IPS-NIHi7 (cell line): Measurements from ENCODE around the gene EFCAB11.
A peak's percentile ranks its signal among the peaks of the same experiment; 100 is the strongest.

Source experiments
- DNase-seq: peaks from one replicate; pipeline ENCODE4 v3.0.0; 2012; ENCODE audit warnings: mixed read lengths; ENCODE audit errors: extremely low spot score

Gene EFCAB11

DNA sequence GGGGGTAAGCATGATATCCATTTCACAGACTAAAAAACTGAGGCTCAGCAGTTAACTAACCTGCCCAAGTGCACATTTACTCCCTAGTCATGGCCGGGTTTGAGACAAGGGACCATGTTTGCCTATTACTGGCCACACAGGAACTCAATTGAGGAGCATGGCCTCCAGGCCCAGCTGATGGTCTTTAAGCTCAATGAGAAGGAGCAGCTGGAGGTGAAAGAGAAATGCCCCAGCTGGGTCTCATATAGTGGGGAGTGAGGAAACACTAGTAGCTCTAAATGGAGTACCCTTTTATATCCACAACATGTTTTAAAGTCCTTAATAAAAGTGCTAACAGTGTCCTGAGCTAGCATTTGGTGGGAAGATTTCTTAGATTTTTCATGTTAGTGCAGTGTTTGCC lies 2.8 kb upstream of the EFCAB11 start:
- no peak for DNase-seq

DNA sequence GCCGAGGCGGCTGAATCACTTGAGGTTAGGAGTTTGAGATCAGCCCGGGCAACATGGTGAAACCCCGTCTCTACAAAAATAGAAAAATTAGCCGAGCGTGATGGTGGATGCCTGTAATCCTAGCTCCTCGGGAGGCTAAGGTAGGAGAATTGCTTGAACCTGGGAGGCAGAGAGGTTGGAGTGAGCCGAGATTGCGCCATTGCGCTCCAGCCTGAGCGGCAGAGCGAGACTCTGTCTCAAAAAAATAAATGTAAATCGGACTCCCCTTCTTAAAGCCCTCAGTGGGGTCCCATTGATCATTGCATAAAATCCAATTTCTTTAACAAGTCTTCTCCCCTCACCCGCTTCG lies 2.1 kb upstream of the EFCAB11 start:
- DNase-seq: no peak

DNA sequence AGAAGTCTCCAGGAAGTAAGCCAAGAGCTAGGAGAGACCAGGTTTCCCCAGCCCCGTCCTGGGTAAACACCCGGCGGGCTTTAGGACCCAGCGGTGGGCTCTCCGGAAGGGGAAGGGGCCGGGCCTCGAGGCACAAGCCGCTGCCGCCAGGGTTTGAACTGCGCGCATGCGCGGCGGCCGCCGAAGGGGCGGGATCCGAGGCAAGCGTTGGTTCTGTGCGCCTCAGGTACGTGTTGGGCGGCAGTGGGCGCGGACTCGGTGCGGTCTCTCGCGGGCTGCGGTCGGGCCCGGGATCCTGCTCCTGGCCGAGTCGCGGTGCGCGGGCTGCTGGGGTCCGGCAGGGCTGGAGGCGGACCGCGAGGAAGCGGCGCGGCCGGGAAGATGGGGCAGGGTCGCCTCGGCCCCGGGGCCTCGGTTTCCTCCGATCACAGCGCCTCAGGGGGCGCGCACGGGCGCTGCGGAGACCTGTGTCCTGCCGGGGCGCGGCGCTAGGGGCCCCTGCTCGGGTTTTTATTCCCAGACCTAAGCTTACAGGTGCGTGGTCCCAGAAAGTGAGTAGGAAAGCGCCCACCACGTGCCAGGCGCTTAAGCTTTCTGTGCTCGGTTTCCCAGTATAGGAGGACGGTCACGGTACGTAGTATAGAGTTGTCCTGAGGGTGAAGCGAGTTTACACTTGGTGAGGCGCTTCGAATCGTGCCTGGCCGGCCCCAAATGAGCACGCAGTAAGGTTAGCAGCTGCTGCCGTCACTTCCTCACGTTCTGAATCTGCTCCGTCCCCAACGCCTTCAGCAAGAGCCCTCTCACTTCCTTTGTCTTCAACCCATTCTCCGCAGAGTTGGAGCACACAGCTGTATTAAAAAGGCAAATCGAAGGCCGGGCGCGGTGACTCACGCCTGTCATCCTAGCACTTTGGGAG lies 1.5 kb upstream of the EFCAB11 start, which contains the start of gene TDP1:
TSS of gene TDP1 (plus strand) at position 183 of the 916 bp plus-strand sequence. CDS start 7,188 bp downstream, outside the sequence.
- DNase-seq: peak; percentile 95

DNA sequence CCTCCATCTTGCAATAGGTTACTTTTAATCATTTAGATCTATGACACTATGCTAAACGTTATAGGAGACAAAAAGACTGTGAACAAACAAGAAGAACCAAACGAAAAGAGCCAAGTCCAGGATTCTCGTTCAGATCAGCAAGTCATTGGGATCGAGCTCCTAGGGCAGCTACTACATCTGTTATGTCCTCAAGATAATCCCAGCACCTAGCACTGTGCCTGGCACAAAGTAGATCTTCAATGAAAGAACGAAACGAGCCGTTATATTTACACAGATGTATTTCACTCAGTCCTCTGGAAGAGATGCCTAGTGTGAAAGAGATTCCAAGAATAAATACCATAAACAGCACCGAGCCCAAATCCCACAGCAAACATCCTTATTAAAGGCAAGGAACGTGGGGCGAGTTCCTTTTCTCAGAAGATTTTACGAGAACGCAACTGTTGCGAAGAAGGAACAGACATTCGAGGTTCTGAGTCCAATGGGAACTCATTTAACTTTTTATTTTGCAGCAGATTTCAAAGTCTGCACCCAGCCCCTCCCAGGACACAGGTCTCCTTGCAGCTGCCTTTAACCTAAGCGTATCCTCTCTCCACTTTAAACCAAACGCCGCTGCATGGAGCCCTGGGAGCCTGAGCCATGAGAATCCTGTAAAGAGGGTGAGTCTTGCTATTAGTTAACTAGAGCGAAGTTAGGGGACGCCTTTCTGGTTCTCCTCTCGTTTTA lies 653 bp upstream of the EFCAB11 start:
- no peak for DNase-seq

DNA sequence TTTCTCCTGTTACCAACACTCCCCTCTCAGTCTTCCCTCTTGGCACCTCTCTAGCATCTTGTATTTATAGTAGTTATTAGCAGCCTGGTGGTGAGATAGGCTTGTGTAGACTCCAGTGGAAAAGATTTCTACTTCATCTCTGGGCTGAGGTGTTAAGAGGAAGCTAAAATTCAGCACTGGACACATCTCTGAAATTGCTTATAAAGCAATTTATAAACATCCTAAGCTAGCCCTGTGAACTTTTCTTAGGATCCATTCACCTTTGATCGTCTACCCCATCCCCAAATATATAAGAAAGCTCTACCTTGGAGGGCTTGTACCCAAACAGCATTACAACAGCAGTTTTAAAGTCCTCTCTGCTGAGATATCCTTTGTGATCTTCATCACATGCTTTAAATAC lies 928 bp downstream of the EFCAB11 start:
- DNase-seq: no peak

DNA sequence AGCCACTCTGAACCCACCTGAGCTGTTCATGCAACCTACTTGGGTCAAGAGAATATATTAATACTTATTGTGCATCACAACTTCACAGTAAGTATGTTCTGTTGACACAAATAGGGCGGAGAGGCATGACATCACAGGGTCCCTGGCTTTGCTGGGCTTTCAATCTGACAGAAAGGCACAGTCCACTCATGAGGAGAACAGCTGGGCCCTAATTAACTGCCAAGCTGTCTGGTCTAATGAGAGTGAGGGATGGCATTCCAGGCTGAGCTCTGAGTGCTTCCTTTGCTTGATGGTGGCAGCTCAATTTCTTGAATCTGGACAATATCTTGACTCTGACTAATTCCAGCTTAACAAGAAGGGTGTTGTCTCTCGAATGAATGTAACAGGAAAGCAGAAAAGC lies 2.0 kb downstream of the EFCAB11 start:
- DNase-seq: no peak

DNA sequence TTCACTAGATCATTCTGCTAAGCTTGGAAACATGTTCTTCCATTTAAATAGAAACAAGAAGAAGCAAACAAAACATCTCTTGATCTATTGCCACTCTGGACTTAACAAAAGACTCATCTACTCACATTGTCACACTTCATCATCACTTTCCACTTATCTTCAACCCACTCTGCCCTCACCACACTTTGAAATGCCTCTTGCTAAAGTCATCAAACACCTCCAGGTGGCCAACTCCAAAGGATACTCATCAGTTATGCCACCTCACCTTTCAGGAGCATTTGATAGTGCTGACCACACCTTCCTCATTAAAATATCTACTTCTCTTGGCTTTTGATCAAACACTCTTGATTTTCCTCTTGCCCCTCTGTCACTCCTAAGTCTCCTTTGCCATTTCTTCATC lies 7.2 kb downstream of the EFCAB11 start:
- no peak for DNase-seq

DNA sequence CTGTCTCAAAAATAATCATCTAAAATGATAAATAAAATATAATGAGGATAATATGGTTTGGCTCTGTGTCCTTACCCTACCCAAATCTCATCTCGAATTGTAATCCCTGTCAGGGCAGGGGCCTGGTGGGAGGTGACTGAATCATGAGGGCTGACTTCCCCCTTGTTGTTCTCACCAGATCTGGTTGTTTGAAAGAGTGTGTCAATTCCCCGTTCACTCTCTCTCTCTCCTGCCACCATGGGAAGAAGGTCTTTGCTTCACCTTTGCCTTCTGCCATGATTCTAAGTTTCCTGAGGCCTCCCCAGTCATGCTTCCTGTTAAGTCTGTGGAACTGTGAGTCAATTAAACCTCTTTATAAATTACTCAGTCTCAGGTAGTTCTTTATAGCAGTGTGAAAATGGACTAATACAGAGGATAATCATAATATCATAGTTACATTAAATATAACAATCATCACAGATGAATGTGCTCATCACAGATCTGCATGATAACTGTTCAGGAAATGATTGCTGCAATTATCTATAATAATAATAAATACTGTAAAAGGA lies 12.6 kb downstream of the EFCAB11 start:
- no peak for DNase-seq

DNA sequence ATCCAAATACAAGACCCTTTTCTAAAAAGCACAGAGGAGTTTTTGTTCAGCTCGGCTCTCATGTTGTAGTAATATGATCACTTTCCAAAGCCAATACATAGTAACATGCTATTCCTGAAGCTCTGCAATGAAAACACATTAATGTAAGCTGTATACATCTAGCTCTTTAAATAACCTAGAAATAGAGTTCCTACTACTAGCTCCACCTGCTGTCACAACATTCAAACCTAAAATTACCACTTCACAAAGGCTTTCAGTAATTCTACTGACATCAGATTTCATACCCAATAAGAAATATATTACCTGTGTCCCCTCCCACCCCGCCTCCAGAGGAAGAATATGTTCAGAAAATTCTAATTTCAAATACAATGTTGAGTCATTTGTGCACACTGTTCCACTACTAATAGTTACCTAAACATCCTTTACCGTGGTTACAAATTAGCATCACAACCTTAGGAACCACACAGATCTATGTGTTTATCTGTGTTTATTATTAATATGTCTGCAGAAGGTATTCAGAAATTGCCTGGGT lies 17.8 kb downstream of the EFCAB11 start:
- DNase-seq: no peak

DNA sequence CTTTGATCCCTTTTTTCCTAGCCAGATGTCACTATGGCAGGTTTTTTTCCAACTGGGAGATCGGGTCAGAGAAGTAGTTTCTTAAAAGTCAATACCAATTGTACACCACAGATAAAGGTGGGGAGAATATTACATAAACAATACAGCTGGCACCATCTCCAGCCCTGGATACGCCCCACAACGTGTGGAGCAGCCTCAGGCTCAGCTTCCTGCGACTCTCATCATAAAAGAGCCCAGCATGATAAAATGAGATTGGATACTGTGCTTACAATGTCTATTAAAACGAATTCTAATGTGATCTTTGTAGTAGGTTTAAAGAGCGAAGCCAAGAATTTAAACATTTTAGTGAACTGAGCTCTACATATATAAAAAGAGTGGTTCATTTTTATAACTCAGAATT lies 21.5 kb downstream of the EFCAB11 start:
- no peak for DNase-seq

DNA sequence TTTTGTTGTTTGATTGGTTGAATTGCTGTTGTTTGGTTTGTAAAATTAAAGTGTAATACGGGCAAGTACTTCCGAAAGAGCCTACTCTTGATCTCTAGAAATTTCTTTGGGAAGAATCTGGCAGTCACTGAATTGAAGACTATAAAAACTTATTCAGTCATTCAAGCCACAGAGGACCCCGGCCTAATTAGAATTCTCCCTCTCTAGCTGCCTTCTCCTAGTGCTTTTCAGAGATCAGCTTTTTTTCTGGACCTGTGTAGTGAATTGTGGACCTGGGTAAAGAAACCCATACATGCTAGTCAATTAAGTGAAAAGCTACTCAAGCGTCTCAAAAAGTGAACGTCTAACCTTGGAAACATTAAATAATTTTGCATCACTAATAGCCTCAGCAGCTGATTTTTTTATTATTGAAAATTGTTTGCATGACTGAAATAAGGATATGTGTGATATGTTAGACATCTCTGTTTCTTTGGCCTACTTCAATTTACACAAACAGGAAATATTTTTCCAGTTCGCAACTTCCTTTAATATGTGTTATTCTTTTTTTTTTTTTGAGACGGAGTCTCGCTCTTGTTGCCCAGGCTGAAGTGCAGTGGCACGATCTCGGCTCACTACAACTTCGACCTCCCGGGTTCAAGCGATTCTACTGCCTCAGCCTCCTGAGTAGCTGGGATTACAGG lies 27.2 kb downstream of the EFCAB11 start:
- no peak for DNase-seq

DNA sequence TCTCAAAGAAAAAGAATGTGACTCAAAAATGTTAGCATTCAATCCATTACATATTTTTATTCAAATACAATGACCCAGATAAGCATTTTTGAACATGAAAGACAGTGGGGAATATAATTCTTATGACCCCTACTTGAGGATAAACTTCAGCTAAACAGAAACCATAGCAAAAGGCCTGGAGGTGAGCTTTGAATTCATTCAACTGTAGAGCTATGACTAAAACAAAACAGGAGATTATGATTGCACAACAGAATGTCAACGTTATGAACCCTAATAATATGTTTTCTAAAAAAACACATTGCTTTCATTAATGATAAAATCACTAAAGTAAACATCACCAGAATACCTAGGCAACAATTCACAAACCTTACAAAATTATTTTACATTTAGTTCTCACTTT lies 27.8 kb downstream of the EFCAB11 start:
- DNase-seq: no peak

DNA sequence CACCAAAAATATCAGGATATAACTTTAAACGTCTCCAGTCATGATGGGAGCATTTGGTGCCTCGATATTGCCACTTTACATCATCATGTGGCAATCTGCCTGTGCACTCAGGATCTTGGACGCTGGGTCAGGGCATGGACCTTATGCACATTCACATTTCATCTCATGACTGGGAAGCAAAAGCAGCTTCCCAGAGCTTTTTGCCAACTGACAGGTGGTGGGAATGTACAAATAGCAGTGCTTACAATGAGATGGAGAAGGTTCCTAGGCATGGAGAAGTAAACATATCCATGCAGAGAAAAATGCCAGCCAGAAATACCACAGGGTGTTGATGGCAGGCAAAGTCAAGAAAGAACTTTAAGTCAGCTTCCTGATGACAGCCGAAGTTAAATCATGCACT lies 30.3 kb downstream of the EFCAB11 start:
- no peak for DNase-seq

DNA sequence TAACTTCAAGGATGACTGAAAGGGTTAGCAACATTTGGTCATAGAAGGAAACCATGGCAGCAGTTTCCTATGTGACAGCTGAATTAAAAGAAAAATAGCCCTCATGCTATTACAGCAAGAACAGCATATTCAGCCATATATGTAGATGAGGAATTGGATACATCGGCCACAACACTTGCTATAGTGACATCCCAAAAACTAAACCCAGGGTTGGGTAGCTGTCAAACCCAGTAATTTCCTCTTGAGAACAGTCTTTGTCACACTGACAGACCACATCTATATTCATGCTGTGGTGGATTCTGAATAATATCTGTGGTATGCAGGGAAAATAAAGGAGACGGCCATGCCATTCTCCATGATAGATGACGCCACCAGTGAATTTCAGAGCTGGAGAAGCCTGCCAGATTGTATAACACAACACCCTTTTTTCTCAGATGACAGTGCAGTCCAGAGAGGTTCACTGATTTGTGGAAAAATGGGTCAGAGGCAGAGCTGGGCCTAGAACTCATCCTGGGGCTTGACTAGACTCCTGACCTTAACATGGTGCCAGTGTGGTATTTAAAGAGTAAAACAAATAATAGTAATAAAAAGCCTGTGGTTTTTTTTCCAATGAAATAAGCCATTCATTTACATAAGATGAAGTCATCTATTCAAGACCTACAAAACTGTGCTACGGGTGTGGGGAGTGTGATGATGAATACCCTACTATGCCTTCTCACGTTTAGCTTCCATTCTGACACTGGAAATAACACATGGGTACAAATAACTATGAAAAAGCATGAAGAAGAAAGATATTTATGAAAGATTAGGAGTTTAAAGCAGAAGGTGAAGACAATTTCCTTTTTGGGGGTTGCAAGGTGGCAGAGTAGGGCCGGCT lies 32.3 kb downstream of the EFCAB11 start:
- no peak for DNase-seq

DNA sequence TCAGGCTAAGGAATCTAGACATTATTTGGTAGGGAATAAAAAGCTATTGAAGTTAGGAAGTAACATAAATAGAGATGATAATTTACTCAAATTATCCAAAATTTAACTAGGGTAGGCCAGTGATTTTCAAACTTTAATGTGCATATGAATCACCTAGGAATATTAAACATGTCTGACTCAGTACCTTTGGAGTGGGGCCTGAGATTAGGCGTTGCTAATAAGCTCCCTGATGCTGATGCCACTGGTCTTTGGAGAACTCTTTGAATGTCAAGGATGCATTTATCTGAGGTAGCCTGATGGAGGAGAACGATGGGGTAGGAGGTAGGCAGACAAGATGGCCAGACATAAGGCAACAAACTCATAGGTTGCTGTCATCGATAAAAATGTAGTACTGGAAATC lies 33.2 kb downstream of the EFCAB11 start:
- DNase-seq: no peak

DNA sequence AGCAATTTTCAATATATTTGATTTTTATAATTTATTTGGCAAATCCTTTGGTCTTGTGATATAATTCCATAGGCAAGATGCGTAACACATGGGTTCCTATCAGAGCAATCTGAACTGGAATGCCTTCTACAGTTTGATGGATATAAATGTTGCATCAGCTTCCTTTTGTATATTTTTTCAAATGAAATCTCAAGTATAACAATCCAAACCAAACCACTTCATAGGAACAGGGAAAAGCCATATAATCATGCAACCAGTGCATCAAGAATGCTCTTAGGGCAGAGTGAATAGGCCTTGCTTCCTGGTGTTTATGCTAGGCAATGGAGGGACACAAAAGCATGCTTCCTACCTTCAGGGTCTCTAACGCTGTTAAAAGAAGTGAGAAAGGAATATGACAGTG lies 34.5 kb downstream of the EFCAB11 start:
- no peak for DNase-seq

DNA sequence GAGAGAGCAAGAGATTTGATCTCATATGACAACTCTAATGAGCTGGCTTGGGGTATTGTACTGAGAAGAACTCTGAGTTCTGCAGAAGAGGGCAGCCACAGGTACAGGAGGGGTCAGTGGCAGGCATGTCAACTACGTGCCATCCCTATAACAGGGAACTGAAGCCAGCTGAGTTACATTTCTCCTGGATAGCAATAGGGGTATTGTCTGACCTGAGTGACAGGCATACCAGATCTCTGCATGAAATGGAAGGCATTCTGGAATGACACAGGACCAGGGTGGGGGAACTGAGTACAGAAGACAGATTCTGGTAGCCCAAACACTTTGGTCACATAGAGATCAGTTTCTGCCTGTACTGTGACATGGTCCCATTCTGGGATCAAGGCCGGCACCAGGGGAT lies 35.8 kb downstream of the EFCAB11 start:
- no peak for DNase-seq

DNA sequence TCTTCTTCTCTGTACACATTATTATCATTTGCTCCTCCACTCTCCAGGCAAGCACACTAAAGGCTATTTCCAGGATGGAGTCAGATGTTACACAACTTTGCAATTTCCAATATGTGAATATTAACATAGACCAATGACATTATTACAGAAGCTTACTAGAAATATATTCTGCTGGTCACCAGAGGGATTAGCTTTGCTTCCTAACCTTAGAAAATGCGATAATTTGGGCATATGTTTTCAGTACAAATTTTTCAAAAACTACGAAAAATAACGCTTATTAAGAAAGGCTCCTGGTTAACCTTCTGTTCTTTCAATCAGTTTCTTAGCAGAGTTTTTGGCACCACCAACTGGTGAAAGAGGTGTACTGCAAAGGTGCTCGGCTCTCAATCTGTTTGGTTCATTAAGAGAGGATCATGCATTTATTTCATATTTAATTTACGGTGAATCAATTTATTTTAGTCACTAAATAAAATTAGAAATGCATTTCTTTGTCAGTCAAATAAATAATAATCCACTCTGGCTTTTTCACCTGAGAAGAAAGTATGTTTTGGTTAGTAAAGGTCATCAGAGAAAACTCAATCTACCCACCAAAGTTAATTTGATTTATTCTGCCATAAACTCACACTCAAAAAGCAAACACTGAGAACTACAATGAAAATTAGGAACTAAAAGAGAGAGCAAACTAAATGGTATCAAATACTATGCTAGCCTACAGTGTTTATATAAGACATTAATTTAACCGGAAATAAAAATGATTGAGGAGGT lies 39.2 kb downstream of the EFCAB11 start:
- DNase-seq: peak; percentile 56

DNA sequence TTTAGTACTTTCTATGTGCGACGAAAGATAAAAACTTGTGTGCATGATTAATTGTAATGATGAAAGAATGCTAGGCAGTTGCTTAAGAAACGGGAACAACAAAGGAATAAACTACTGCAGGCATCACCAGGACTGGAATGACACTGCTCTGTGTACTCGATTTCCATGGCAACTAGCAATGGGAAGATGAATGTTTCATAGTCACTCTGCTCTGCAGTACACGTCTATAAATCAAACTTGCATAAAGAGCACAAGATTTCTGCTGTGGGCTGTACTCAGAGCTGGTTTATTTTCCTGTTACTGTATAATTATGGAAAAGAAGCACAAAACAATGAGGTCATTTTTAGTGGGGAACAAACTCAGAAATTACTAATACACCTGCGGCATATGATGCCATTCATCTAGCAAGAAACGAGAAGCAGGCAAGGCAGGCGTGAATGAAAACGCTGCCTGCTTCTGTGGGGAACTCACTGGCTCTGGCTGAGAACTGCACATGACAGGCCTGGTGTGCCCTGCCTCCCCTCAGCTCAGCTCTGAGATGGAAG lies 41.8 kb downstream of the EFCAB11 start:
- no peak for DNase-seq

DNA sequence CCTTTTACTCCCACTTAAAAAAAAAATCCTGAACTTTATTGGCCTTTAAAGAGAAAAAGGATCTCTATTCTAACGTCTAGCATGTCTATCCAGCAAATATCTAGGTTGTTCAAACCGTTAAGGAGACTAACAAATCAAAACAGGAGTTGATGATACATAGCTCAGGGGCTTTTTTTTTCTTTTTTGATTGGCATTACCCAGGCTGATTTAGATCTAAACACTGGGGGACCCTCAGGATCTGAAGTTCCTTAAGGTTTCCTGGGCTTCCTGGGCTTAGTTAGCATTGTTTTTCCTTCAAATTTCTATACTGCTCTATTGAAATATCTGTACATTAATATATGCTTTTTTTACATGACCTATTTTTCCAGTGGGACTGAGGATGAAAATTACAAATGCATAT lies 42.3 kb downstream of the EFCAB11 start:
- no peak for DNase-seq
